Smooth muscle cell (in vitro differentiated cells): ENCODE data around the gene RALGAPA1. TPM values are rescaled to one million over a fixed set of nuclear protein-coding genes. Genes with fewer than 3 reads are reported as not detected.

Experiments
- DNase-seq: peaks from one replicate; lab custom pipeline; 2025; ENCODE audit not compliant: unreplicated experiment; lab: John Stamatoyannopoulos, UW
- H2AFZ ChIP-seq: fragments of 200-600 bp; sonication (generic); 2 replicates; pipeline ENCODE4 v1.6.0; 2016; ENCODE audit warnings: antibody characterized with exemption, low read depth, mild to moderate bottlenecking
- H3F3A ChIP-seq: fragments of 200-600 bp; sonication (generic); 2 replicates; pipeline ENCODE4 v1.6.0; 2017; ENCODE audit warnings: antibody characterized with exemption, low read depth
- H3K27ac ChIP-seq: fragments of 200-600 bp; sonication (generic); 2 replicates; pipeline ENCODE4 v1.5.1; 2016; ENCODE audit warnings: low read depth, mild to moderate bottlenecking
- H3K27me3 ChIP-seq: fragments of 200-600 bp; sonication (generic); 2 replicates; pipeline ENCODE4 v1.6.1; 2016; ENCODE audit warnings: low read depth, mild to moderate bottlenecking
- H3K36me3 ChIP-seq: fragments of 200-600 bp; sonication (generic); 2 replicates; pipeline ENCODE4 v1.5.1; 2016; ENCODE audit warnings: low read depth
- H3K4me1 ChIP-seq: fragments of 200-600 bp; sonication (generic); 2 replicates; pipeline ENCODE4 v1.5.1; 2016; ENCODE audit warnings: low read depth
- H3K4me2 ChIP-seq: fragments of 200-600 bp; sonication (generic); 2 replicates; pipeline ENCODE4 v1.6.0; 2016; ENCODE audit warnings: mild to moderate bottlenecking
- H3K4me3 ChIP-seq: fragments of 200-600 bp; sonication (generic); 2 replicates; pipeline ENCODE4 v1.5.1; 2016; ENCODE audit warnings: mild to moderate bottlenecking
- H3K79me2 ChIP-seq: fragments of 200-600 bp; sonication (generic); 2 replicates; pipeline ENCODE4 v1.6.0; 2016; ENCODE audit warnings: low read depth, mild to moderate bottlenecking
- H3K9ac ChIP-seq: fragments of 200-600 bp; sonication (generic); 2 replicates; pipeline ENCODE4 v1.6.0; 2016; ENCODE audit warnings: low read depth
- H3K9me3 ChIP-seq: fragments of 200-600 bp; sonication (generic); replicated peaks from 2 replicates; pipeline ENCODE4 v1.5.1; 2016; ENCODE audit warnings: low read depth
- H4K20me1 ChIP-seq: fragments of 200-600 bp; sonication (generic); 2 replicates; pipeline ENCODE4 v1.6.0; 2016; ENCODE audit warnings: low read depth
- WGBS: methylation state at CpG from one replicate; pipeline ENCODE4 v1.1.7; 2016; ENCODE audit warnings: low lambda C conversion rate; 5-methylcytosine and 5-hydroxymethylcytosine counted together
- polyA plus RNA-seq: library from polyadenylated mRNA; unstranded; fragments of >200 nt; fragmentation: Nextera tagmentation; extraction: Ambion mirVana; gene quantifications from 2 replicates; pipeline ENCODE4 v1.2.1, GENCODE V29; 2016
- total RNA-seq: library from RNA; depleted of rRNA; stranded (reverse); fragments of >200 nt; gene quantifications from 2 replicates; pipeline ENCODE4 v1.2.3, GENCODE V29; 2014
- TF ChIP-seq, protein P1 (sequence below): fragments of 200-600 bp; sonication (generic); IDR thresholded peaks from 2 replicates; pipeline ENCODE4 v1.5.1; 2017; ENCODE audit warnings: borderline replicate concordance, mild to moderate bottlenecking, antibody characterized with exemption; ENCODE audit not compliant: insufficient read depth, poor library complexity, severe bottlenecking

The RALGAPA1 gene
- total and polyA plus RNA-seq, 2 experiments from 2014 or later = 5.4 to 25.4 TPM

DNA sequence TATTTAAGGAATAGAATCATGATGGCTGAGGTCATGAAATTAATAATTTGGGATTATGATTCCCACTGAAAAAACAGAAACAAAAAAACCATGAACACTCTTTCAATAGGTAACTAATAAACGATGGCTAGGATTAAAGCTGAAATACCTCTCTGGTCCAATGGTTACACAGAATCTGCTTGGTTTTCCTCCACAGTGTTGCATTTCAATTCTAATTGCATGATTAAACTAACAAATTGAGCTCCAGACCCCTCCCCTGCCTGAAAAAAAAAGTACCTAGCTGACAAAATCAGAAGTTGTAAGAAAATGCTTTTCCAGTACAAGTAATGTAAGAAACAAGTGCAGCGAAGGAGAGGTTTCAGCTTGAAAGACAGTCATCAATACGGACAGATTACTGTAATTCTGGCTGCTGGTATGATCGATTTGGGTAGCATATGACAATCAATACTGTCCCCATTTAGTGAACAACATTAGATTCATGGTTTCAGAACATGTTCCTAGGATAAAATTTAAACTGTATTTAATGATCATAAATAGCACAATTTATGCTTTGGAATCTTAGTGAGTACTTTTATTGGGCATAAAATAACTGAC lies 243.1 kb downstream of the RALGAPA1 start:
- Histone ChIP-seq H3K4me3 (no peak overlapping the region), H2AFZ (no peak overlapping the region), H3K27ac (no peak overlapping the region), H3K36me3 (no peaks in the 10 kb centered on the region), H3K79me2 (no peaks in the 10 kb centered on the region), H3F3A (no peaks in the 10 kb centered on the region), H3K4me1 (peaks cover 5% of the 10 kb centered on the region), H3K9ac (no peak overlapping the region), H3K9me3 (no peaks in the 10 kb centered on the region), H3K27me3 (no peaks in the 10 kb centered on the region), H4K20me1 (no peaks in the 10 kb centered on the region), H3K4me2 (no peak overlapping the region)
- TF ChIP-seq, protein P1, sequence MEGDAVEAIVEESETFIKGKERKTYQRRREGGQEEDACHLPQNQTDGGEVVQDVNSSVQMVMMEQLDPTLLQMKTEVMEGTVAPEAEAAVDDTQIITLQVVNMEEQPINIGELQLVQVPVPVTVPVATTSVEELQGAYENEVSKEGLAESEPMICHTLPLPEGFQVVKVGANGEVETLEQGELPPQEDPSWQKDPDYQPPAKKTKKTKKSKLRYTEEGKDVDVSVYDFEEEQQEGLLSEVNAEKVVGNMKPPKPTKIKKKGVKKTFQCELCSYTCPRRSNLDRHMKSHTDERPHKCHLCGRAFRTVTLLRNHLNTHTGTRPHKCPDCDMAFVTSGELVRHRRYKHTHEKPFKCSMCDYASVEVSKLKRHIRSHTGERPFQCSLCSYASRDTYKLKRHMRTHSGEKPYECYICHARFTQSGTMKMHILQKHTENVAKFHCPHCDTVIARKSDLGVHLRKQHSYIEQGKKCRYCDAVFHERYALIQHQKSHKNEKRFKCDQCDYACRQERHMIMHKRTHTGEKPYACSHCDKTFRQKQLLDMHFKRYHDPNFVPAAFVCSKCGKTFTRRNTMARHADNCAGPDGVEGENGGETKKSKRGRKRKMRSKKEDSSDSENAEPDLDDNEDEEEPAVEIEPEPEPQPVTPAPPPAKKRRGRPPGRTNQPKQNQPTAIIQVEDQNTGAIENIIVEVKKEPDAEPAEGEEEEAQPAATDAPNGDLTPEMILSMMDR = no peak
- 95% methylated on average over 4 of the region's 4 CpGs for WGBS
- no peak for DNase-seq

DNA sequence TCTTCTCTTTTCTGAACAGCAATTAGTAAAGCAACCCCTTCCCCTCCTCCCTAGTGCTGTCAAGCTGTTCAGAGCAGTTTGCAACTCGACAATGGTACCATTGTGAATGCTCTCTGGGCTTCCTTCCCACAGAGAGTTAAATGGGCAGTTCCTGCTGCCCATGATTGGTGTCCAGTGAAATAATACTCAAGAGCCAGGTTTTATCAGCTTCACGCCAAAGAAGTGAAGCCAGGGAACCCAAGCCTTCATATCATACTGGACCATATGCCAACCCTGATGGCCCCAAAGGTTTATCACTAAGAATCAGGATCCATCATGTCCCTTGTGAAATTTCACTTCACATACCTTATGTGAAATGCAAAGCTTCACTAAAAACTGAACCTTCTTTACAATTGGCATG lies 250.4 kb downstream of the RALGAPA1 start:
- 35% methylated on average over 2 of the region's 2 CpGs for WGBS
- no peaks in the 10 kb centered on the region for H3K36me3 ChIP-seq
- no peak overlapping the region for H3K4me3 ChIP-seq
- H3K4me2 ChIP-seq = no peak overlapping the region
- H3K9me3 ChIP-seq = no peaks in the 10 kb centered on the region
- H4K20me1 ChIP-seq = no peaks in the 10 kb centered on the region
- no peaks in the 10 kb centered on the region for H3K79me2 ChIP-seq
- no peaks in the 10 kb centered on the region for H3F3A ChIP-seq
- no peak overlapping the region for H3K9ac ChIP-seq
- peaks cover 34% of the 10 kb centered on the region for H3K4me1 ChIP-seq
- H2AFZ ChIP-seq = no peak overlapping the region
- TF ChIP-seq, protein P1 = no peak
- no peak overlapping the region for H3K27ac ChIP-seq
- no peaks in the 10 kb centered on the region for H3K27me3 ChIP-seq
- DNase-seq = no peak

DNA sequence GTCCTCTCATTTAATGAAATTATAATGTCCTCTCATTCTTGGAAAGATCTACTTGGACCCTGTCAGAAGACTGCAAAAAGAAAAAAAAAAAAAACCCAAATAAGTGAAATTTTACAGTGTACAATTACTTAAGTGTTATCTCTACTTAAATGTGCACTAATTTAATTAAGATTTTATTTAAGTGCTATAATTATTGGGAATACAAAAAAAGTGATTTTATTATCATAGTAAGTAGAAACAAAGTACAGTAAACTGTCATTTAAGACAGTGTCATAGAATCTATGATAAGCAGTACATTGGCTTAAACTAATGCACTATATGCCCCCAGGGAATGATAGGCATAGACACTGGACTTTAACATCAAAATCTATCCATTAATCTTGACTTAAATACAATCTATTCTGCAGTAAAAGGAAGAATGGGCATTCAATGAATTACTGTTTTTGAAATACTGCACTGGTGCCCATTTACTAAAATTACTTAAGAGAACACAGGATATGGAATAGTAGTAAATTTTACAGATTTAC lies 251.8 kb downstream of the RALGAPA1 start:
- TF ChIP-seq, protein P1 = no peak
- Histone ChIP-seq H3K9me3 (no peaks in the 10 kb centered on the region), H3K4me2 (no peak overlapping the region), H3K9ac (no peak overlapping the region), H3K27ac (no peak overlapping the region), H4K20me1 (no peaks in the 10 kb centered on the region), H3K79me2 (no peaks in the 10 kb centered on the region), H3K4me1 (peaks cover 35% of the 10 kb centered on the region), H3K36me3 (no peaks in the 10 kb centered on the region), H3K4me3 (no peak overlapping the region), H3K27me3 (no peaks in the 10 kb centered on the region), H3F3A (no peaks in the 10 kb centered on the region), H2AFZ (no peak overlapping the region)
- DNase-seq = no peak

DNA sequence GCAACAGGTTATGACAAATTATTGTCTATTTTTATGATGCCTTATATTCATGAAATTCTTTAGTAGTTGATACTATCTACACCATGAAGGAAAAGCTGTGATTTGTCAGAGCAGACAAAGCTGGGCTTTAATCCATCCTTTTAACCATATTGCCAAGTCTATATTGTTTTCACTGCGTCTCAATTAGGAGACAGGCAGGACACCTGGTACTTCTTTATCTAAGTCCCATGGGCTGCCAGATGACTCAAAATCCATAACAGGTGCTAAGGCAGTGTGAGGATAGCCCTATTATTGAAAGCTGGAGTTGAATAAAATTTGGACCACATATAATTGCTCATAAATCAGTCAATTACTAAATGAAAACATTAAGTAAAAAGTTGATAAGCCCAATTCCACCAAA lies 252.5 kb downstream of the RALGAPA1 start:
- Histone ChIP-seq H3K9ac (no peak overlapping the region), H3K36me3 (no peaks in the 10 kb centered on the region), H4K20me1 (no peaks in the 10 kb centered on the region), H2AFZ (no peak overlapping the region), H3K79me2 (no peaks in the 10 kb centered on the region), H3K27me3 (no peaks in the 10 kb centered on the region), H3F3A (no peaks in the 10 kb centered on the region), H3K27ac (no peak overlapping the region), H3K4me1 (peaks cover 37% of the 10 kb centered on the region), H3K9me3 (no peaks in the 10 kb centered on the region), H3K4me3 (no peak overlapping the region), H3K4me2 (no peak overlapping the region)
- DNase-seq = no peak
- 91% methylated on average over 1 of the region's 1 CpG for WGBS
- TF ChIP-seq, protein P1 = no peak
